B cell (primary cell): ENCODE results near the gene NPHP4.

Experiments used
- CTCF ChIP-seq: fragments of 200-600 bp; IDR thresholded peaks from one replicate; pipeline ENCODE4 v1.8.0; 2022; ENCODE audit warnings: antibody characterized with exemption, mild to moderate bottlenecking
- EZH2 ChIP-seq: IDR thresholded peaks from 2 replicates; pipeline ENCODE4 v1.6.1; 2012; ENCODE audit warnings: borderline replicate concordance, low read depth, mild to moderate bottlenecking, moderate library complexity, low read length; ENCODE audit not compliant: insufficient read depth, poor library complexity, severe bottlenecking

- TF ChIP-seq CTCF: no peak
- no peak for TF ChIP-seq EZH2
Measured at GRCh38 chr1:6003568-6004411, 11.6 kb upstream of the NPHP4 start.
